GM23338 (cell line): ENCODE measurements around the gene ATP10A. TPM values are rescaled to one million over a fixed set of nuclear protein-coding genes. Genes with fewer than 3 reads are reported as not detected.

ENCODE experiments used
- ATAC-seq: fragments of 200-7000 bp; cut with Tn5 transposase; 3 replicates; pipeline ENCODE4 v1.9.1; 2020
- DNase-seq: peaks from one replicate; pipeline ENCODE4 v3.0.0-alpha.2; 2015; ENCODE audit warnings: low spot score
- H2AFZ ChIP-seq: fragments of 200-600 bp; sonication (generic); 2 replicates; pipeline ENCODE4 v1.8.0; 2016; ENCODE audit warnings: antibody characterized with exemption, mild to moderate bottlenecking, moderate library complexity
- H3F3A ChIP-seq: fragments of 200-600 bp; sonication (generic); replicated peaks from 2 replicates; pipeline ENCODE4 v1.8.0; 2017; ENCODE audit warnings: antibody characterized with exemption, mixed run types, low read depth
- H3K27ac ChIP-seq: fragments of 200-600 bp; sonication (generic); 2 replicates; pipeline ENCODE4 v1.6.1; 2016; ENCODE audit warnings: low read depth
- H3K27me3 ChIP-seq: fragments of 200-600 bp; sonication (generic); 2 replicates; pipeline ENCODE4 v1.8.0; 2016; ENCODE audit warnings: mild to moderate bottlenecking, mixed run types, moderate library complexity; ENCODE audit not compliant: insufficient read depth
- H3K36me3 ChIP-seq: fragments of 200-600 bp; sonication (generic); 2 replicates; pipeline ENCODE4 v1.8.0; 2016; ENCODE audit warnings: mild to moderate bottlenecking; ENCODE audit not compliant: insufficient read depth
- H3K4me1 ChIP-seq: fragments of 200-600 bp; sonication (generic); 2 replicates; pipeline ENCODE4 v1.8.0; 2016; ENCODE audit warnings: mild to moderate bottlenecking, moderate library complexity; ENCODE audit not compliant: insufficient read depth
- H3K4me2 ChIP-seq: fragments of 200-600 bp; sonication (generic); 2 replicates; pipeline ENCODE4 v1.7.1; 2017; ENCODE audit warnings: mixed run types
- H3K4me3 ChIP-seq: fragments of 200-600 bp; sonication (generic); 2 replicates; pipeline ENCODE4 v1.6.1; 2016; ENCODE audit warnings: mixed run types
- H3K79me2 ChIP-seq: fragments of 200-600 bp; sonication (generic); replicated peaks from 2 replicates; pipeline ENCODE4 v1.8.0; 2017; ENCODE audit warnings: mild to moderate bottlenecking; ENCODE audit not compliant: insufficient read depth
- H3K9me2 ChIP-seq: fragments of 200-600 bp; sonication (generic); 2 replicates; pipeline ENCODE4 v1.8.0; 2017; ENCODE audit not compliant: insufficient read depth
- H4K20me1 ChIP-seq: fragments of 200-600 bp; sonication (generic); replicated peaks from 2 replicates; pipeline ENCODE4 v1.8.0; 2017; ENCODE audit warnings: mild to moderate bottlenecking; ENCODE audit not compliant: insufficient read depth
- H3K27ac Mint-ChIP-seq: 2 replicates; pipeline ENCODE4 v1.8.0; 2020; ENCODE audit warnings: inconsistent platforms, mild to moderate bottlenecking, moderate library complexity, mixed read lengths
- H3K27me3 Mint-ChIP-seq: 3 replicates; pipeline ENCODE4 v1.8.0; 2022; ENCODE audit warnings: low read depth, mild to moderate bottlenecking, moderate library complexity, mixed read lengths, inconsistent platforms; ENCODE audit not compliant: insufficient read depth, poor library complexity
- H3K36me3 Mint-ChIP-seq: 3 replicates; pipeline ENCODE4 v1.8.0; 2021; ENCODE audit warnings: low read depth, mild to moderate bottlenecking, inconsistent platforms, moderate library complexity, mixed read lengths
- H3K4me1 Mint-ChIP-seq: 3 replicates; pipeline ENCODE4 v1.8.0; 2020; ENCODE audit warnings: mild to moderate bottlenecking, inconsistent platforms, mixed read lengths
- H3K4me3 Mint-ChIP-seq: 3 replicates; pipeline ENCODE4 v1.8.0; 2021; ENCODE audit warnings: moderate library complexity, mild to moderate bottlenecking, inconsistent platforms, mixed read lengths
- H3K9me3 Mint-ChIP-seq: 3 replicates; pipeline ENCODE4 v1.8.0; 2020; ENCODE audit warnings: moderate library complexity, mild to moderate bottlenecking, inconsistent platforms, mixed read lengths
- CREB1 ChIP-seq: fragments of 250-450 bp; sonication (Bioruptor Pico); IDR thresholded peaks from 2 replicates; pipeline ENCODE4 v1.5.0; 2020; ENCODE audit warnings: low read depth, mild to moderate bottlenecking, moderate library complexity
- CTCF ChIP-seq, 2 experiments: fragments of 200-600 bp in 1 of 2; sonication (generic) in 1 of 2; conservative IDR thresholded peaks; 2 replicates each; pipeline versions ENCODE4 v1.5.1 to v1.6.1; 2016 to 2017; ENCODE audit warnings: antibody characterized with exemption in 2 of 2, low read depth in 2 of 2, mild to moderate bottlenecking in 2 of 2, moderate library complexity in 1 of 2
- ETS1 ChIP-seq: IDR thresholded peaks from 2 replicates; pipeline ENCODE4 v1.6.1; 2016; ENCODE audit warnings: antibody characterized with exemption
- EZH2 ChIP-seq: fragments of 200-600 bp; sonication (generic); IDR thresholded peaks from one replicate; pipeline ENCODE4 v1.8.0; 2017; ENCODE audit warnings: antibody characterized with exemption, mild to moderate bottlenecking, low read depth; ENCODE audit not compliant: unreplicated experiment
- EZH2phosphoT487 ChIP-seq: fragments of 200-600 bp; sonication (generic); IDR thresholded peaks from one replicate; pipeline ENCODE4 v1.8.1; 2018; ENCODE audit warnings: antibody characterized with exemption; ENCODE audit not compliant: unreplicated experiment
- JUNB ChIP-seq: IDR thresholded peaks from one replicate; pipeline ENCODE4 v1.6.1; 2016; ENCODE audit warnings: antibody characterized with exemption; ENCODE audit not compliant: unreplicated experiment
- NANOG ChIP-seq: IDR thresholded peaks from 2 replicates; pipeline ENCODE4 v1.6.1; 2016; ENCODE audit warnings: antibody characterized with exemption, borderline replicate concordance
- POLR2AphosphoS5 ChIP-seq: IDR thresholded peaks from 2 replicates; pipeline ENCODE4 v1.6.1; 2016; ENCODE audit warnings: antibody characterized with exemption, low read depth
- REST ChIP-seq: IDR thresholded peaks from one replicate; pipeline ENCODE4 v1.6.1; 2018; ENCODE audit warnings: antibody characterized with exemption; ENCODE audit not compliant: unreplicated experiment
- STAT1 ChIP-seq: IDR thresholded peaks from one replicate; pipeline ENCODE4 v1.6.1; 2016; ENCODE audit warnings: antibody characterized with exemption; ENCODE audit not compliant: unreplicated experiment
- ZNF114 ChIP-seq: fragments of 250-450 bp; sonication (Bioruptor Pico); IDR thresholded peaks from 2 replicates; pipeline ENCODE4 v1.5.0; 2020; ENCODE audit warnings: mild to moderate bottlenecking, moderate library complexity
- ZNF331 ChIP-seq: fragments of 250-450 bp; sonication (Bioruptor Pico); IDR thresholded peaks from 2 replicates; pipeline ENCODE4 v1.5.0; 2020; ENCODE audit warnings: low read depth, mild to moderate bottlenecking, moderate library complexity
- ZNF462 ChIP-seq: fragments of 250-450 bp; sonication (Bioruptor Pico); IDR thresholded peaks from 2 replicates; pipeline ENCODE4 v1.5.0; 2020; ENCODE audit warnings: mild to moderate bottlenecking, moderate library complexity
- polyA plus RNA-seq: library from polyadenylated mRNA; unstranded; fragments of >200 nt; fragmentation: Nextera tagmentation; extraction: Ambion mirVana; gene quantifications from 2 replicates; pipeline ENCODE4 v1.2.1, GENCODE V29; 2016
- total RNA-seq: library from RNA; depleted of rRNA; stranded (reverse); fragments of >200 nt; shearing (Covaris generic); gene quantifications from 2 replicates; pipeline ENCODE4 v1.2.3, GENCODE V29; 2014

ATP10A gene
- total and polyA plus RNA-seq, 2 experiments from 2014 or later = 0.36 to 5.6 TPM

- H3K36me3 ChIP-seq = no peaks in the 10 kb centered on the region
- Mint-ChIP-seq H3K36me3 (no peaks in the 10 kb centered on the region), H3K9me3 (no peaks in the 10 kb centered on the region), H3K27ac (no peak overlapping the region), H3K27me3 (peaks cover 2% of the 10 kb centered on the region), H3K4me1 (peaks cover 30% of the 10 kb centered on the region), H3K4me3 (no peak overlapping the region)
- H3K4me1 ChIP-seq = peaks cover 18% of the 10 kb centered on the region; the same call in 1 of the 2 replicates
- no peaks in the 10 kb centered on the region for H3K27me3 ChIP-seq
- H3K4me2 ChIP-seq = no peak overlapping the region
- TF ChIP-seq STAT1 (no peak), JUNB (no peak), EZH2 (no peak), POLR2AphosphoS5 (no peak), ZNF114 (CRISPR knock-in tag) (no peak), CREB1 (no peak), ETS1 (no peak), REST (no peak), ZNF331 (no peak), ZNF462 (CRISPR knock-in tag) (no peak), EZH2phosphoT487 (no peak), CTCF (conservative IDR thresholded peaks at IDR 0.05; ENCODE audit: low read depth in 2 of 2) (no peak), NANOG (no peak)
- DNase-seq (no peak), ATAC-seq (no peak)
- H3F3A ChIP-seq = 0 out of 2 replicates have a peak, but pooled peaks cover 3% of the 10 kb centered on the region
- no peak overlapping the region for H3K27ac ChIP-seq
- H3K9me2 ChIP-seq = no peaks in the 10 kb centered on the region
- no peak overlapping the region for H3K4me3 ChIP-seq
- H2AFZ ChIP-seq = no peak overlapping the region
- H4K20me1 ChIP-seq = no peaks in the 10 kb centered on the region
- no peaks in the 10 kb centered on the region for H3K79me2 ChIP-seq
Measured at GRCh38 chr15:25793354-25794050, 69.6 kb downstream of the ATP10A start.
